Body of pancreas (tissue), 4 donors: ENCODE measurements around the gene ST3GAL6. TPM values are rescaled to one million over a fixed set of nuclear protein-coding genes. Genes with fewer than 3 reads are reported as not detected.

Experiments
- ATAC-seq: fragments of 150-250 bp; one replicate; pipeline ENCODE4 v1.9.1; 2016
- DNase-seq, 4 donors: peaks; one replicate each; pipeline ENCODE4 v3.0.0-alpha.2; 2019
- H3K27ac ChIP-seq, 4 donors: fragments of 200-600 bp; sonication (generic); 1 replicate in 3 of 4; 2 replicates in 1 of 4; pipeline versions ENCODE4 v1.5.1 to v1.6.1; 2016 to 2019; ENCODE audit warnings: mild to moderate bottlenecking in 1 of 4, mixed read lengths in 1 of 4, moderate library complexity in 1 of 4
- H3K27me3 ChIP-seq, 2 donors: fragments of 200-600 bp; sonication (generic); one replicate each; pipeline ENCODE4 v1.6.0; 2016; ENCODE audit warnings: mild to moderate bottlenecking in 1 of 2
- H3K36me3 ChIP-seq, 2 donors: fragments of 200-600 bp; sonication (generic); replicated peaks in 1 of 2; 2 replicates each; pipeline ENCODE4 v1.5.1; 2016; ENCODE audit warnings: low read depth in 2 of 2; ENCODE audit not compliant: insufficient read depth in 1 of 2
- H3K4me1 ChIP-seq: fragments of 200-600 bp; sonication (generic); one replicate; pipeline ENCODE4 v1.6.0; 2016
- H3K4me3 ChIP-seq, 2 donors: fragments of 200-600 bp; sonication (generic); 1 replicate in 1 of 2; 2 replicates in 1 of 2; pipeline ENCODE4 v1.5.1; 2016 to 2019
- H3K9me3 ChIP-seq, 3 donors: fragments of 200-600 bp; sonication (generic); 1 replicate in 2 of 3; 2 replicates in 1 of 3; pipeline ENCODE4 v1.5.1; 2016
- CTCF ChIP-seq, 7 experiments: fragments of 450-650 bp in 4 of 7; fragments of 200-600 bp in 3 of 7; sonication (generic) in 3 of 7; IDR thresholded peaks; one replicate each; pipeline ENCODE4 v1.5.1; 2016 to 2019; ENCODE audit warnings: antibody characterized with exemption in 7 of 7
- POLR2A ChIP-seq, 3 donors: fragments of 450-650 bp; IDR thresholded peaks; one replicate each; pipeline ENCODE4 v1.6.1; 2016; ENCODE audit warnings: antibody characterized with exemption in 3 of 3, mild to moderate bottlenecking in 2 of 3
- WGBS, 2 donors: methylation state at CpG; one replicate each; pipeline ENCODE4 v1.1.5; 2017; 5-methylcytosine and 5-hydroxymethylcytosine counted together
- intact Hi-C: fragments of 100-400 bp; cut with DNase I; formaldehyde crosslinking; loops from one replicate; pipeline ENCODE4 v1.15.1; 2023
- total RNA-seq, 2 donors: library from RNA; depleted of rRNA; stranded (reverse); fragments of >200 nt; gene quantifications; one replicate each; pipeline ENCODE4 v1.1.0, GENCODE V29; 2016

Gene ST3GAL6
- total RNA-seq, 2 donors from 2014 or later = 8.0 to 35.3 TPM

DNA sequence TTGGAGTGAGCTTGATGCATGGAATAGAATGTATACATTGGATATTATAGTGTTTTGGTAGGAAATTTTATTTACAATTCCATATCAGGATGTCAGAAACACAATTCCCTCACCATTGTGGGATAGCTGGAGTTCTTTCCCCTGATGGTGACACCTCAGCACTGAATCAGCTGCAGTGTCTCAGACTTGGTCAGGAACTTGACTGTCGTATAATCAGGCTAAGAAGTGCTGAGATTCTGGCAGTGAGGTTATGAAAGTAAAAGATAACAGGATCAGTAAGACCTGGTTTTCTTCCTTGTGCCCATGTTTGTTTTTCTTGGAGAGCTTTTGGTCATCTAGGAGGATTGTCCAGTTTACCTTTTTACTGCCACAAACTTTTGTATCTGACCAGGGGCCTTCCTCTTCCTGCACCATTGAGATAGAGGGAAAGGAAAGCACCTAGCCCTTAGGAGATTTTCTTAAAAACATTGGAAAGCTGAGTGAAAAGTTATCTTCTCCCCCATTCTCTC lies 27.3 kb upstream of the ST3GAL6 start:
- no peak for TF ChIP-seq CTCF (IDR thresholded peaks at IDR 0.05)
- TF ChIP-seq POLR2A (IDR thresholded peaks at IDR 0.05) = no peak
- Histone ChIP-seq H3K27ac (no peak overlapping the region), H3K4me1 (peaks cover 14% of the 10 kb centered on the region), H3K4me3 (no peak overlapping the region), H3K36me3 (no peaks in the 10 kb centered on the region), H3K9me3 (no peaks in the 10 kb centered on the region), H3K27me3 (no peaks in the 10 kb centered on the region)
- WGBS, 2 donors = 83 to 86% methylated on average over 1 of the region's 1 CpG
- ATAC-seq (no peak), DNase-seq (no peak)
- intact Hi-C loops = no loop called here

- Histone ChIP-seq H3K27me3 (no peaks in the 10 kb centered on the region), H3K27ac (no peak overlapping the region), H3K4me3 (no peak overlapping the region), H3K4me1 (peaks cover 9% of the 10 kb centered on the region), H3K36me3 (no peaks in the 10 kb centered on the region), H3K9me3 (no peaks in the 10 kb centered on the region)
- WGBS, 2 donors = 85 to 95% methylated on average over 5 of the region's 5 CpGs
- intact Hi-C loops = no loop called here
- ATAC-seq = no peak
- TF ChIP-seq POLR2A (IDR thresholded peaks at IDR 0.05) (no peak), CTCF (IDR thresholded peaks at IDR 0.05) (no peak)
- DNase-seq = no peak
Observed at GRCh38 chr3:98737301-98737700, 25.8 kb upstream of the ST3GAL6 start.

- no peaks in the 10 kb centered on the region for H3K27me3 ChIP-seq
- H3K27ac ChIP-seq = no peak overlapping the region
- intact Hi-C loops = no loop called here
- H3K9me3 ChIP-seq = no peaks in the 10 kb centered on the region
- H3K4me3 ChIP-seq = no peak overlapping the region
- no peak for ATAC-seq
- no peak for DNase-seq
- no peak for TF ChIP-seq POLR2A (IDR thresholded peaks at IDR 0.05)
- no peak for TF ChIP-seq CTCF (IDR thresholded peaks at IDR 0.05)
- H3K36me3 ChIP-seq = no peaks in the 10 kb centered on the region
- no peaks in the 10 kb centered on the region for H3K4me1 ChIP-seq
Observed at GRCh38 chr3:98739266-98739665, 23.9 kb upstream of the ST3GAL6 start.

- no peak for DNase-seq
- intact Hi-C loops = no loop called here
- TF ChIP-seq CTCF (IDR thresholded peaks at IDR 0.05) (no peak), POLR2A (IDR thresholded peaks at IDR 0.05) (no peak)
- Histone ChIP-seq H3K27ac (no peak overlapping the region), H3K27me3 (no peaks in the 10 kb centered on the region), H3K9me3 (no peaks in the 10 kb centered on the region), H3K36me3 (no peaks in the 10 kb centered on the region), H3K4me3 (no peak overlapping the region), H3K4me1 (no peaks in the 10 kb centered on the region)
- 26 to 40% methylated on average over 4 of the region's 4 CpGs for WGBS, 2 donors
- no peak for ATAC-seq
Observed at GRCh38 chr3:98740324-98740723, 22.8 kb upstream of the ST3GAL6 start.

- ATAC-seq = no peak
- WGBS, 2 donors = 81 to 83% methylated on average over 5 of the region's 5 CpGs
- no peaks in the 10 kb centered on the region for H3K9me3 ChIP-seq
Observed at GRCh38 chr3:98741121-98741716, 21.9 kb upstream of the ST3GAL6 start.

More at GRCh38 chr3:98741121-98741716, 21.9 kb upstream of the ST3GAL6 start:
- no peaks in the 10 kb centered on the region for H3K36me3 ChIP-seq
- H3K27me3 ChIP-seq = no peaks in the 10 kb centered on the region
- TF ChIP-seq CTCF (IDR thresholded peaks at IDR 0.05) = no peak
- no peak for TF ChIP-seq POLR2A (IDR thresholded peaks at IDR 0.05)
- no peak overlapping the region for H3K27ac ChIP-seq
- H3K4me1 ChIP-seq = no peaks in the 10 kb centered on the region
- intact Hi-C loops = no loop called here
- H3K4me3 ChIP-seq = no peak overlapping the region
- DNase-seq = no peak
